Lower leg skin (tissue), 4 donors: Measurements from ENCODE around the gene GUCY1A1. TPM values are rescaled to one million over a fixed set of nuclear protein-coding genes. Genes with fewer than 3 reads are reported as not detected.

Source experiments
- DNase-seq, 2 donors: peaks; one replicate each; pipeline ENCODE4 v3.0.0-alpha.2; 2019; ENCODE audit warnings: low spot score in 2 of 2
- H3K4me3 ChIP-seq: fragments of 200-600 bp; sonication (generic); 2 replicates; pipeline ENCODE4 v1.5.1; 2017; ENCODE audit warnings: mild to moderate bottlenecking, low read depth; ENCODE audit not compliant: poor library complexity, severe bottlenecking
- CTCF ChIP-seq, 3 donors: fragments of 450-650 bp; IDR thresholded peaks; one replicate each; pipeline ENCODE4 v1.5.1; 2016; ENCODE audit warnings: antibody characterized with exemption in 3 of 3, mild to moderate bottlenecking in 3 of 3, moderate library complexity in 2 of 3
- POLR2A ChIP-seq, 2 donors: fragments of 450-650 bp; IDR thresholded peaks; one replicate each; pipeline ENCODE4 v1.6.1; 2016 to 2017; ENCODE audit warnings: antibody characterized with exemption in 2 of 2, mild to moderate bottlenecking in 1 of 2, moderate library complexity in 1 of 2
- WGBS, 2 donors: methylation state at CpG; one replicate each; pipeline ENCODE4 v1.1.5; 2018; 5-methylcytosine and 5-hydroxymethylcytosine counted together
- intact Hi-C: fragments of 100-400 bp; cut with DNase I; formaldehyde crosslinking; loops from one replicate; pipeline ENCODE4 v1.15.0; 2023; ENCODE audit warnings: low total_unique reads
- total RNA-seq, 4 donors: library from RNA; depleted of rRNA; stranded (reverse); fragments of >200 nt; gene quantifications; one replicate each; pipeline ENCODE4 v1.1.0, GENCODE V29; 2016

Gene GUCY1A1
- total RNA-seq, 4 donors from 2014 or later, result 1.5 to 12.9 (median 9.2) TPM

- TF ChIP-seq CTCF (IDR thresholded peaks at IDR 0.05) (no peak), POLR2A (IDR thresholded peaks at IDR 0.05) (no peak)
- intact Hi-C loops, result no loop called here
- WGBS, 2 donors, result 85% methylated on average over 2 of the region's 2 CpGs
- DNase-seq, result no peak
- no peak overlapping the region for H3K4me3 ChIP-seq
Measured at GRCh38 chr4:155766622-155767021, 100.0 kb downstream of the GUCY1A1 start.

- DNase-seq, result no peak
- no peak overlapping the region for H3K4me3 ChIP-seq
- intact Hi-C loops, result no loop called here
- TF ChIP-seq CTCF (IDR thresholded peaks at IDR 0.05) (no peak), POLR2A (IDR thresholded peaks at IDR 0.05) (no peak)
Measured at GRCh38 chr4:155768370-155768769, 101.7 kb downstream of the GUCY1A1 start.

DNA sequence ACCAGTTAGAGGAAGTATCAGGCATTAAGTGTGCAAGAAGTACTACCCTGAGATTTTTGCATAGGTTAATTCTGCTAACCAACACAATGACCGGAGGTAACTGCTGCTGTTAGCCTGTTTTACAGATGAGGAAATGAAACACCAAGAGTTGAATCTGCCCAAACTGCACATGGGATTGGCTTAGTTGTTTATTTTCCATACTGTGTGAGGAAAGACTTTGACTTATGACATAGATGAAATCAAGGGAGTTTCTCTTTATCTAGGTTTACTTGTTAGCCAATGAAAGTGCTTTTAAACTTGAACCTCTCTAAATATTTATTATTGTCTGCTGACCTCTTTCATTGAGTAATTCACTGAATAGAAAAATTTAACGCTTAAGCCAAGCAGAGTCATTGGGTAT, 102.4 kb downstream of the GUCY1A1 start:
- WGBS, 2 donors, result 83 to 86% methylated on average over 2 of the region's 2 CpGs
- intact Hi-C loops, result no loop called here

DNA sequence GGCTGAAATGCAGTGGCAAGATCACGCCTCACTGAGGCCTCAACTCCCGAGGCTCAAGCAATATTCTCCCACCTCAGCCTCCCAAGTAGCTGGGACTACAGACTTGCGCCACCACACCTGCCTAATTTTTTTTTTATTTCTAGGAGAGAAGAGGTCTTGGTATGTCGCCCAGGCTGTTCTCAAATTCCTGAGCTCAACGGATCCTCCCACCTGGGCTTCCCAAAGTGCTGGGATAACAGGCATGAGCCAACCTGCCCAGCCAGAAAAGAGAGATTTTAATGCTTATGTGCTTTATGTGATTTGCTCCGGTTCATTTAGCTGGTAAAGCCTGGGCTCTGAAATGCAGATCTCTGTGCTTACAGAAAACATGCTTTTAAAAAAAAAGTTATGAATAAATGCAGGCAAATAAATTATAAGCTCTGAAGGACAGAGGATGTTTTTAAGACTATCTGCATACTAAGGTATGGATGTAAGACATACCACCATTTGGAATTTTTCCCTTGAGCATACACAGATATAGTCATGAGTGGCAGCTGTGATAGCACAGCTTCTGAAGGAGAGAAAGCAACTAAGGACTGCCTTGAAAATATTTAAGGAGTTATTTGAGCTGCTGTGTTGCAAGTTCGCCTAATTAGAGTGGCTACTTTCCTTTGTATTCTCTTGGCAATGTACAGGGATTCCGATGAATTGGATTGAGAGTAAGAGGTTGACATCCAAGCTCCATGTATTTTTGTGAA, 106.0 kb downstream of the GUCY1A1 start:
- 62 to 69% methylated on average over 8 of the region's 8 CpGs for WGBS, 2 donors
- no peak overlapping the region for H3K4me3 ChIP-seq
- no peak for TF ChIP-seq CTCF (IDR thresholded peaks at IDR 0.05)
- no peak for TF ChIP-seq POLR2A (IDR thresholded peaks at IDR 0.05)
- DNase-seq, result no peak
- intact Hi-C loops, result no loop called here

More for the DNA sequence above, 102.4 kb downstream of the GUCY1A1 start:
- DNase-seq, result no peak
- TF ChIP-seq CTCF (IDR thresholded peaks at IDR 0.05), result no peak
- H3K4me3 ChIP-seq, result no peak overlapping the region

DNA sequence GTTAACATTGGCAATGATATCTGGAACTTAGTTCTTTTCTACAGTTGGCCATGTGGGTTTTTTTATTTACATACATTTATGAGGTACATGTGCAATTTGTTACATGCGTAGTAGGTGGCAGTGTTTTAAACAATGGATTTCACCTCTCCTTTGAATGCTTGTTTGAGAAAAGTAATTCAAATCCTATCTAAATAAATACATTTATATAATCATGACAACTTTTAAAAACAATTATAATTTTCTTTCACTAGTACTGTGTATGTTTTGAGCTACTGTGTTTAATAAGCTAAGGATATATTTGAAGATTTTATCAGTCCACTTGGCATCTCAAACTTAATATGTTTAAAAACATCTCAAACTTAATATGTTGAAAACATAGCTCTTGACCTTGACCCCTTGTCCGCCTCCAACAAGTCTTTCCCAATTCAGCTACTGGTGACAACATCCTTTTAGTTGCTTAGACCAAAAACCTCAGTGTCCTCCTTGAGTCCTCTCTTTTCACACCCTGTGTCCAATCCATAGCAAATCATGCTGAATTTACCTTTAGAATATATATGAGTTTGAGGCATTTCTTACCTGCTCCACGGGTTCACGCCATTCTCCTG, 106.7 kb downstream of the GUCY1A1 start:
- DNase-seq, result no peak
- 86 to 93% methylated on average over 4 of the region's 4 CpGs for WGBS, 2 donors
- no peak for TF ChIP-seq POLR2A (IDR thresholded peaks at IDR 0.05)
- TF ChIP-seq CTCF (IDR thresholded peaks at IDR 0.05), result no peak
- H3K4me3 ChIP-seq, result no peak overlapping the region
- intact Hi-C loops, result no loop called here
